A549 (cell line): Measurements from ENCODE around the gene KIF1A. TPM values are rescaled to one million over a fixed set of nuclear protein-coding genes. Genes with fewer than 3 reads are reported as not detected.

Experiments
- ATAC-seq, 2 experiments: fragments of 200-7000 bp in 1 of 2; fragments of >200 bp in 1 of 2; cut with Nextera tagmentation in 1 of 2; cut with Tn5 transposase in 1 of 2; 3 replicates each; pipeline versions ENCODE4 v1.8.0 to v1.9.1; 2018 to 2020; ENCODE audit warnings: mild to moderate bottlenecking in 1 of 2, moderate library complexity in 1 of 2
- CTCF ChIA-PET: fragments of 300-600 bp; sonication (Branson Sonifier 250); formaldehyde crosslinking; extraction: SDS; loops from one replicate; lab custom pipeline; 2021; ENCODE audit warnings: antibody characterized with exemption, inconsistent platforms; lab: Yijun Ruan, JAX
- POLR2A ChIA-PET: fragments of 350-600 bp; formaldehyde crosslinking; extraction: SDS; loops from one replicate; lab custom pipeline; 2021; ENCODE audit warnings: antibody characterized with exemption, inconsistent platforms; lab: Yijun Ruan, JAX
- DNase-seq, 2 experiments: peaks; one replicate each; pipeline versions ENCODE4 v3.0.0 to v3.0.0-alpha.2; 2011 to 2016; ENCODE audit warnings: low read depth in 1 of 2, low spot score in 1 of 2
- FAIRE-seq: peaks from 2 replicates; lab custom pipeline; 2011; peaks lifted over from hg19 to GRCh38; lab: Jason Lieb, UNC
- H3K27ac ChIP-seq, 2 experiments: fragments of >200 bp; sonication (Bioruptor Twin); formaldehyde crosslinking; 3 replicates each; pipeline ENCODE4 v1.5.1; 2016 to 2017
- H3K4me1 ChIP-seq: fragments of >200 bp; sonication (Bioruptor Twin); formaldehyde crosslinking; 3 replicates; pipeline ENCODE4 v1.6.1; 2016
- H3K4me2 ChIP-seq: fragments of >200 bp; sonication (Bioruptor Twin); formaldehyde crosslinking; 3 replicates; pipeline ENCODE4 v1.6.1; 2016
- H3K4me3 ChIP-seq: fragments of >200 bp; sonication (Bioruptor Twin); formaldehyde crosslinking; 3 replicates; pipeline ENCODE4 v1.5.1; 2016
- H3K9me3 ChIP-seq: fragments of >200 bp; sonication (Bioruptor Twin); formaldehyde crosslinking; 3 replicates; pipeline ENCODE4 v1.6.1; 2016
- CEBPB ChIP-seq, 2 experiments: fragments of >200 bp in 1 of 2; sonication (Bioruptor Twin) in 1 of 2; formaldehyde crosslinking in 1 of 2; IDR thresholded peaks; 2 replicates each; pipeline ENCODE4 v1.6.1; 2012 to 2016
- CHD4 ChIP-seq: fragments of 200-600 bp; sonication (generic); IDR thresholded peaks from 2 replicates; pipeline ENCODE4 v1.6.1; 2016; ENCODE audit warnings: antibody characterized with exemption, mild to moderate bottlenecking, borderline replicate concordance
- EP300 ChIP-seq, 2 experiments: fragments of >200 bp; sonication (Bioruptor Twin); formaldehyde crosslinking; IDR thresholded peaks; 2 replicates in 1 of 2; 3 replicates in 1 of 2; pipeline ENCODE4 v1.6.1; 2016 to 2017
- ESRRA ChIP-seq: fragments of 150-350 bp; IDR thresholded peaks from 2 replicates; pipeline ENCODE4 v1.6.1; 2014; ENCODE audit warnings: mild to moderate bottlenecking, low read length, borderline replicate concordance
- GATA3 ChIP-seq: IDR thresholded peaks from 2 replicates; pipeline ENCODE4 v1.6.1; 2012; ENCODE audit warnings: borderline replicate concordance
- HES2 ChIP-seq: fragments of >200 bp; sonication (Bioruptor Twin); formaldehyde crosslinking; IDR thresholded peaks from 2 replicates; pipeline ENCODE4 v1.6.1; 2016
- HEYL ChIP-seq: fragments of 250-450 bp; sonication (Bioruptor Pico); IDR thresholded peaks from 2 replicates; pipeline ENCODE4 v1.8.0; 2021; ENCODE audit warnings: mild to moderate bottlenecking, moderate library complexity
- HOXA7 ChIP-seq: fragments of 250-450 bp; sonication (Bioruptor Pico); IDR thresholded peaks from 2 replicates; pipeline ENCODE4 v1.5.0; 2020; ENCODE audit warnings: mild to moderate bottlenecking, moderate library complexity
- HOXB5 ChIP-seq: fragments of 250-450 bp; sonication (Bioruptor Pico); IDR thresholded peaks from 2 replicates; pipeline ENCODE4 v1.5.0; 2020; ENCODE audit warnings: mild to moderate bottlenecking, moderate library complexity
- JUN ChIP-seq, 2 experiments: fragments of >200 bp; sonication (Bioruptor Twin); formaldehyde crosslinking; IDR thresholded peaks; 2 replicates in 1 of 2; 3 replicates in 1 of 2; pipeline ENCODE4 v1.6.1; 2016 to 2017
- JUNB ChIP-seq: fragments of >200 bp; sonication (Bioruptor Twin); formaldehyde crosslinking; IDR thresholded peaks from 2 replicates; pipeline ENCODE4 v1.6.1; 2016
- KDM5A ChIP-seq: fragments of 200-600 bp; sonication (generic); IDR thresholded peaks from 2 replicates; pipeline ENCODE4 v1.6.1; 2016; ENCODE audit warnings: antibody characterized with exemption, mild to moderate bottlenecking
- MAX ChIP-seq: IDR thresholded peaks from 2 replicates; pipeline ENCODE4 v1.6.1; 2012
- NPAS2 ChIP-seq: fragments of 250-450 bp; sonication (Bioruptor Pico); IDR thresholded peaks from 2 replicates; pipeline ENCODE4 v1.8.0; 2022; ENCODE audit warnings: mild to moderate bottlenecking, moderate library complexity, borderline replicate concordance
- NR3C1 ChIP-seq: fragments of >200 bp; sonication (Bioruptor Twin); formaldehyde crosslinking; IDR thresholded peaks from 3 replicates; pipeline ENCODE4 v1.6.1; 2017
- PBX3 ChIP-seq: IDR thresholded peaks from 2 replicates; pipeline ENCODE4 v1.6.1; 2012
- POLR2AphosphoS2 ChIP-seq: conservative IDR thresholded peaks from 2 replicates; pipeline ENCODE4 v1.6.1; 2012; ENCODE audit warnings: low read length, improper control_type of control experiment, inconsistent platforms
- RARB ChIP-seq: fragments of 250-450 bp; sonication (Bioruptor Pico); IDR thresholded peaks from 2 replicates; pipeline ENCODE4 v1.8.0; 2021; ENCODE audit warnings: mild to moderate bottlenecking, moderate library complexity
- RNF2 ChIP-seq: fragments of 200-600 bp; sonication (generic); IDR thresholded peaks from 2 replicates; pipeline ENCODE4 v1.6.1; 2016; ENCODE audit warnings: low read depth, mild to moderate bottlenecking, antibody characterized with exemption, moderate library complexity, borderline replicate concordance
- SMC3 ChIP-seq: fragments of >200 bp; sonication (Bioruptor Twin); formaldehyde crosslinking; IDR thresholded peaks from 3 replicates; pipeline ENCODE4 v1.6.1; 2018; ENCODE audit warnings: inconsistent platforms
- TP53 ChIP-seq: fragments of 250-450 bp; sonication (Bioruptor Pico); IDR thresholded peaks from 2 replicates; pipeline ENCODE4 v1.5.0; 2021; ENCODE audit warnings: mild to moderate bottlenecking, moderate library complexity
- ZFP36 ChIP-seq: fragments of 450-650 bp; IDR thresholded peaks from 2 replicates; pipeline ENCODE4 v1.6.1; 2014; ENCODE audit warnings: borderline replicate concordance; ENCODE audit not compliant: partially characterized antibody
- ZSCAN20 ChIP-seq: fragments of 250-450 bp; sonication (Bioruptor Pico); IDR thresholded peaks from 2 replicates; pipeline ENCODE4 v1.8.0; 2022; ENCODE audit warnings: mild to moderate bottlenecking, moderate library complexity
- WGBS: methylation state at CpG from one replicate; pipeline ENCODE4 v1.1.6; 2017; ENCODE audit errors: missing lambda C conversion rate; 5-methylcytosine and 5-hydroxymethylcytosine counted together
- polyA plus RNA-seq, 4 experiments: library from polyadenylated mRNA; depleted of rRNA in 3 of 4; stranded (reverse); fragments of >200 nt; fragmentation: RNase III in 1 of 4; extraction: RNeasy Plus Mini Kit Qiagen cat#74134 plus additional on column Dnase treatment in 1 of 4; gene quantifications; 2 replicates in 3 of 4; 3 replicates in 1 of 4; pipeline ENCODE4 v1.2.3, GENCODE V29; 2011 to 2017
- TF ChIP-seq, protein P1 (sequence below): fragments of 200-600 bp; sonication (generic); IDR thresholded peaks from 2 replicates; pipeline ENCODE4 v1.6.1; 2016; ENCODE audit warnings: antibody characterized with exemption, mild to moderate bottlenecking, moderate library complexity
- TF ChIP-seq, protein P2 (sequence below): fragments of 250-450 bp; sonication (Bioruptor Pico); IDR thresholded peaks from 2 replicates; pipeline ENCODE4 v1.5.0; 2020; ENCODE audit warnings: low read depth, mild to moderate bottlenecking, moderate library complexity

KIF1A gene
- polyA plus RNA-seq, 2 of the 4 experiments (the other 2 are of a cell fraction): 0.28 to 0.50 TPM

GRCh38 chr2:240865391-240865790 lies 45.4 kb upstream of the KIF1A start:
- no peak for ATAC-seq

DNA sequence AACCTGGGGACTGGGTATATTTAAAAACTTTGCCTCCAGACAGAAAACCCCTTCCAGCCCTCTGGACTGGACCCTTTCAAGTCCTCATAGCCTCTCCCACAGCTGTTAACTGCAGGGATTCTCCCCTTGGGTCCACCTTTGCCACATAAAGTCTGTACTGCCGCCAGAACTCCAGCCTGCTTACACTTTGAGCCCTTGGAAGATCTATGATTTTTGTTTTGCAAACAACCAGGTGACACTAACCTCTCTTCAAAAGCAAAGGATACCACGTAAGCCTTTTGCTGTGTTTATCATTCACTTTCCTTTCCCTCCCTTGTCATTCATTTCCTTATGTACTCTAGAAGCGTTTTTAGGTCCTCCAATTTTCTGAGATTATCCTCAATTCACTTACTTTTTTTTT lies 44.5 kb upstream of the KIF1A start:
- FAIRE-seq: no peak
- ChIA-PET POLR2A (no interaction called here), CTCF (interaction anchor here (5.7 kb wide), 1 partner anchor 13 kb away, joined by 24 read pairs; no protein-coding TSS in a partner anchor)
- Histone ChIP-seq H3K27ac (no peak overlapping the region), H3K4me2 (no peak overlapping the region), H3K9me3 (no peaks in the 10 kb centered on the region), H3K4me1 (no peaks in the 10 kb centered on the region), H3K4me3 (no peak overlapping the region)
- ATAC-seq: no peak
- no peak for TF ChIP-seq RARB (CRISPR knock-in tag)
- no peak for TF ChIP-seq NPAS2
- TF ChIP-seq JUNB: no peak
- no peak for TF ChIP-seq NR3C1
- no peak for TF ChIP-seq CEBPB (IDR thresholded peaks at IDR 0.05)
- no peak for TF ChIP-seq KDM5A
- TF ChIP-seq ZSCAN20: no peak
- no peak for TF ChIP-seq GATA3
- 49% methylated on average over 3 of the region's 3 CpGs for WGBS
- DNase-seq: no peak

More at GRCh38 chr2:240865391-240865790, 45.4 kb upstream of the KIF1A start:
- Histone ChIP-seq H3K9me3 (no peaks in the 10 kb centered on the region), H3K4me3 (no peak overlapping the region), H3K4me1 (no peaks in the 10 kb centered on the region), H3K4me2 (no peak overlapping the region), H3K27ac (no peak overlapping the region)
- ChIA-PET POLR2A (no interaction called here), CTCF (interaction anchor here (0.7 to 5.7 kb wide), 2 partner anchors 14 to 600 kb away, joined by 3 to 24 read pairs; no protein-coding TSS in a partner anchor)
- no peak for DNase-seq
- FAIRE-seq: no peak
- no peak for TF ChIP-seq CHD4
- TF ChIP-seq SMC3: no peak
- TF ChIP-seq, protein P1, sequence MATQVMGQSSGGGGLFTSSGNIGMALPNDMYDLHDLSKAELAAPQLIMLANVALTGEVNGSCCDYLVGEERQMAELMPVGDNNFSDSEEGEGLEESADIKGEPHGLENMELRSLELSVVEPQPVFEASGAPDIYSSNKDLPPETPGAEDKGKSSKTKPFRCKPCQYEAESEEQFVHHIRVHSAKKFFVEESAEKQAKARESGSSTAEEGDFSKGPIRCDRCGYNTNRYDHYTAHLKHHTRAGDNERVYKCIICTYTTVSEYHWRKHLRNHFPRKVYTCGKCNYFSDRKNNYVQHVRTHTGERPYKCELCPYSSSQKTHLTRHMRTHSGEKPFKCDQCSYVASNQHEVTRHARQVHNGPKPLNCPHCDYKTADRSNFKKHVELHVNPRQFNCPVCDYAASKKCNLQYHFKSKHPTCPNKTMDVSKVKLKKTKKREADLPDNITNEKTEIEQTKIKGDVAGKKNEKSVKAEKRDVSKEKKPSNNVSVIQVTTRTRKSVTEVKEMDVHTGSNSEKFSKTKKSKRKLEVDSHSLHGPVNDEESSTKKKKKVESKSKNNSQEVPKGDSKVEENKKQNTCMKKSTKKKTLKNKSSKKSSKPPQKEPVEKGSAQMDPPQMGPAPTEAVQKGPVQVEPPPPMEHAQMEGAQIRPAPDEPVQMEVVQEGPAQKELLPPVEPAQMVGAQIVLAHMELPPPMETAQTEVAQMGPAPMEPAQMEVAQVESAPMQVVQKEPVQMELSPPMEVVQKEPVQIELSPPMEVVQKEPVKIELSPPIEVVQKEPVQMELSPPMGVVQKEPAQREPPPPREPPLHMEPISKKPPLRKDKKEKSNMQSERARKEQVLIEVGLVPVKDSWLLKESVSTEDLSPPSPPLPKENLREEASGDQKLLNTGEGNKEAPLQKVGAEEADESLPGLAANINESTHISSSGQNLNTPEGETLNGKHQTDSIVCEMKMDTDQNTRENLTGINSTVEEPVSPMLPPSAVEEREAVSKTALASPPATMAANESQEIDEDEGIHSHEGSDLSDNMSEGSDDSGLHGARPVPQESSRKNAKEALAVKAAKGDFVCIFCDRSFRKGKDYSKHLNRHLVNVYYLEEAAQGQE: no peak
- TF ChIP-seq JUN (IDR thresholded peaks at IDR 0.05): no peak
- TF ChIP-seq HOXB5 (CRISPR knock-in tag): no peak
- TF ChIP-seq CEBPB (IDR thresholded peaks at IDR 0.05): no peak
- no peak for TF ChIP-seq POLR2AphosphoS2
- TF ChIP-seq, protein P2, sequence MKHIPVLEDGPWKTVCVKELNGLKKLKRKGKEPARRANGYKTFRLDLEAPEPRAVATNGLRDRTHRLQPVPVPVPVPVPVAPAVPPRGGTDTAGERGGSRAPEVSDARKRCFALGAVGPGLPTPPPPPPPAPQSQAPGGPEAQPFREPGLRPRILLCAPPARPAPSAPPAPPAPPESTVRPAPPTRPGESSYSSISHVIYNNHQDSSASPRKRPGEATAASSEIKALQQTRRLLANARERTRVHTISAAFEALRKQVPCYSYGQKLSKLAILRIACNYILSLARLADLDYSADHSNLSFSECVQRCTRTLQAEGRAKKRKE (CRISPR knock-in tag): no peak
- TF ChIP-seq HEYL: no peak
- TF ChIP-seq TP53: no peak
- no peak for TF ChIP-seq NPAS2
- TF ChIP-seq ESRRA: no peak
- no peak for TF ChIP-seq MAX
- TF ChIP-seq EP300 (IDR thresholded peaks at IDR 0.05): no peak
- TF ChIP-seq RARB (CRISPR knock-in tag): no peak
- no peak for TF ChIP-seq ZFP36
- no peak for TF ChIP-seq JUNB
- no peak for TF ChIP-seq GATA3
- WGBS: 58% methylated on average over 5 of the region's 5 CpGs

GRCh38 chr2:240861547-240861946 lies 41.5 kb upstream of the KIF1A start:
- DNase-seq (no peak), ATAC-seq (no peak), FAIRE-seq (no peak)
- Histone ChIP-seq H3K4me3 (no peak overlapping the region), H3K9me3 (no peaks in the 10 kb centered on the region), H3K27ac (no peak overlapping the region), H3K4me2 (no peak overlapping the region), H3K4me1 (no peaks in the 10 kb centered on the region)
- 49% methylated on average over 2 of the region's 2 CpGs for WGBS
- ChIA-PET CTCF (interaction anchor here (0.9 to 4.7 kb wide), 4 partner anchors 10 to 1017 kb away, joined by 3 to 44 read pairs (median 4); no protein-coding TSS in a partner anchor), POLR2A (no interaction called here)
- TF ChIP-seq HES2: no peak
- no peak for TF ChIP-seq ESRRA
- no peak for TF ChIP-seq PBX3
- TF ChIP-seq HOXA7 (CRISPR knock-in tag): no peak
- no peak for TF ChIP-seq RNF2
